ENCODE measurements around the gene ELOVL3. TPM values are rescaled to one million over a fixed set of nuclear protein-coding genes. Genes with fewer than 3 reads are reported as not detected.
"Not testable (repeated sequence)": the region's sequence is repeated elsewhere in the genome, so short reads cannot be mapped to it uniquely, and the experiment has no call there.

The ELOVL3 gene
- total RNA-seq, 1 experiment from 2014 or later: 1.2 TPM

DNA sequence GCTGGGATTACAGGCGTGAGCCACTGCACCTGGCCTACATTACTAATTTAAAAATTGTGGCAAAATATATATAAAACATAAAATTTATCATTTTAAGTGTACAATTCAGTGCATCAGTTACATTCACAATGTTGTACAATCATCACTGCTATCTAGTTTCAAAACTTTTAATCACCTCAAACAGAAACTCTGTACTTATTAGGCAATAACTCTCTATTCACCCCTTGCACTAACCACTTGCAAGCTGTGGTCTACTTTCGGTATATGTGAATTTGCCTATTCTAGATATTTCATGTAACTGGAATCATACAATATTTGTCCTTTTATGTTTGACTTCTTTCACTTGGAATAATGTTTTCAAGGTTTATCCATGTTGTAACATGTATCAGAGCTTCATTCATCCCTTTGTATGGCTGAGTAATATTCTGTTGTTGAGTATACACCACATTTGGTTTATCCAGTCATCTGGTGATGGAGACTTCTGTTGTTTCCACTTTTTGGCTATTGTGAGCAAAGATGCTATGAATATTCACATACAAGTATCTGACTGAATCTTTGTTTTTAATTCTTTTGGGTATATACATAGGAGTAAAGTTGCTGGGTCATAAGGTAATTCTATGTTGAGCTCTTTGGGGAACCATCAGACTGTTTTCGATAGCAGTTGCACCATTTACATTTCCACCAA, 14.3 kb upstream of the ELOVL3 start:
- Histone ChIP-seq H3K27me3 (ENCODE audit: control insufficient read depth, insufficient read depth, low read length) (no peaks in the 10 kb centered on the region; the same call in 1 of the 2 replicates), H3K4me1 (ENCODE audit: control insufficient read depth, insufficient read depth, low read length) (no peaks in the 10 kb centered on the region; the same call in 1 of the 2 replicates), H3K4me3 (ENCODE audit: low read depth in 2 of 2, low read length in 2 of 2) (no peak overlapping the region), H3K9me3 (ENCODE audit: control insufficient read depth, insufficient read depth, low read depth, low read length) (no peaks in the 10 kb centered on the region), H3K36me3 (ENCODE audit: control insufficient read depth, insufficient read depth, low read length) (no peaks in the 10 kb centered on the region), H3K27ac (ENCODE audit: low read length) (no peak overlapping the region)
- BruUV-seq (replicated peaks): no TSS peak
- in situ Hi-C loops (cut with HindIII; ENCODE audit: low pct_unique_long_range_greater_than_20kb, low sequenced_read_pairs) (no loop called here), intact Hi-C loops (cut with micrococcal nuclease; ENCODE audit: unreplicated experiment) (no loop called here)
- no peak for TF ChIP-seq SIN3A (IDR thresholded peaks at IDR 0.05; ENCODE audit: borderline replicate concordance, insufficient read depth, low read depth, low read length)
- no peak for TF ChIP-seq REST (IDR thresholded peaks at IDR 0.05; ENCODE audit: insufficient read depth in 1 of 2, low read depth in 2 of 2, low read length in 1 of 2)
- TF ChIP-seq, protein P1, sequence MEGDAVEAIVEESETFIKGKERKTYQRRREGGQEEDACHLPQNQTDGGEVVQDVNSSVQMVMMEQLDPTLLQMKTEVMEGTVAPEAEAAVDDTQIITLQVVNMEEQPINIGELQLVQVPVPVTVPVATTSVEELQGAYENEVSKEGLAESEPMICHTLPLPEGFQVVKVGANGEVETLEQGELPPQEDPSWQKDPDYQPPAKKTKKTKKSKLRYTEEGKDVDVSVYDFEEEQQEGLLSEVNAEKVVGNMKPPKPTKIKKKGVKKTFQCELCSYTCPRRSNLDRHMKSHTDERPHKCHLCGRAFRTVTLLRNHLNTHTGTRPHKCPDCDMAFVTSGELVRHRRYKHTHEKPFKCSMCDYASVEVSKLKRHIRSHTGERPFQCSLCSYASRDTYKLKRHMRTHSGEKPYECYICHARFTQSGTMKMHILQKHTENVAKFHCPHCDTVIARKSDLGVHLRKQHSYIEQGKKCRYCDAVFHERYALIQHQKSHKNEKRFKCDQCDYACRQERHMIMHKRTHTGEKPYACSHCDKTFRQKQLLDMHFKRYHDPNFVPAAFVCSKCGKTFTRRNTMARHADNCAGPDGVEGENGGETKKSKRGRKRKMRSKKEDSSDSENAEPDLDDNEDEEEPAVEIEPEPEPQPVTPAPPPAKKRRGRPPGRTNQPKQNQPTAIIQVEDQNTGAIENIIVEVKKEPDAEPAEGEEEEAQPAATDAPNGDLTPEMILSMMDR (IDR thresholded peaks at IDR 0.05): no peak
- no peak for TF ChIP-seq TCF7L2 (IDR thresholded peaks at IDR 0.05; ENCODE audit: low read depth, low read length)
- no peak for TF ChIP-seq POLR2AphosphoS5 (IDR thresholded peaks at IDR 0.05; ENCODE audit: low read depth, low read length)
- DNase-seq (ENCODE audit: low read depth, low spot score) (no peak), ATAC-seq (no peak)
- ChIA-PET POLR2A (interaction anchor here (0.6 kb wide), 1 partner anchor 491 kb away, joined by 3 read pairs; no protein-coding TSS in a partner anchor), CTCF (no interaction called here)

DNA sequence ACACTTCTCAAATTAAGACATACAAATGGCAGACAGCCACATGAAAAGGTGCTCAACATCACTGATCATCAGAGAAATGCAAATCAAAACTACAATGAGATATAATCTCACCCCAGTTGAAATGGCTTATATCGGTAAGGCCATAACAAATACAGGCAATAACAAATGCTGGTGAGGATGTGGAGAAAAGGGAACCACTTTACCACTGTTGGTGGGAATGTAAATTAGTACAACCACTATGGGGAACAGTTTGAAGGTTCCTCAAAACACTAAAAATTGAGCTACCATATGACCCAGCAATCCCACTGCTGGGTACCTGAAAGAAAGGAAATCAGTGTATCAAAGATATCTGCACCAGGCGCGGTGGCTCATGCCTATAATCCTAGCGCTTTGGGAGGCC, 12.5 kb upstream of the ELOVL3 start:
- intact Hi-C loops (cut with micrococcal nuclease; ENCODE audit: unreplicated experiment): not testable (repeated sequence)

DNA sequence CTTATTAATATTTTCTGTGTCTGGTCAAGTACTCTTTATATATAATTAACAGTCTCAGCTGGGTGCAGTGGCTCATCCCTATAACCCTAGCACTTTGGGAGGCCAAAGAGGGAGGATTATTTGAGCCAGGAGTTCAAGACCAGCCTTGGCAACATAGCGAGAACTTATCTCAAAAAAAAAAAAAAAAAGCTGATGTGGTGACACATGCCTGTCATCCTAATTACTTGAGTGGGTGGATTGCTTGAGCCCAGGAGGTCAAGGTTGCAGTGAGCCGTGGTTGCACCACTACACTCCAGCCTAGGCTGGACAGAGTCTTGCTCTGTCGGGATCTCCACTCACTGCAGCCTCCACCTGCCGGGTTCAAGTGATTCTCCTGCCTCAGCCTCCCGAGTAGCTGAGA, 6.7 kb upstream of the ELOVL3 start:
- no peak overlapping the region for H3K27ac ChIP-seq (ENCODE audit: low read length)
- H3K4me3 ChIP-seq (ENCODE audit: low read depth in 2 of 2, low read length in 2 of 2): no peak overlapping the region
- no peaks in the 10 kb centered on the region for H3K9me3 ChIP-seq (ENCODE audit: control insufficient read depth, insufficient read depth, low read depth, low read length)
- BruUV-seq (replicated peaks): no TSS peak
- CTCF ChIA-PET: interaction anchor here (0.6 kb wide), 1 partner anchor 768 kb away, joined by 4 read pairs; no protein-coding TSS in a partner anchor
- H3K4me1 ChIP-seq (ENCODE audit: control insufficient read depth, insufficient read depth, low read length): no peaks in the 10 kb centered on the region
- intact Hi-C loops (cut with micrococcal nuclease; ENCODE audit: unreplicated experiment): no loop called here
- POLR2A ChIA-PET: interaction anchor here (0.6 kb wide), 3 partner anchors 29 to 288 kb away, joined by 5 to 7 read pairs (median 5); no protein-coding TSS in a partner anchor
- H3K27me3 ChIP-seq (ENCODE audit: control insufficient read depth, insufficient read depth, low read length): peaks cover 4% of the 10 kb centered on the region; the same call in 1 of the 2 replicates
- TF ChIP-seq TCF7L2 (IDR thresholded peaks at IDR 0.05; ENCODE audit: low read depth, low read length): no peak
- no peak for TF ChIP-seq SIN3A (IDR thresholded peaks at IDR 0.05; ENCODE audit: borderline replicate concordance, insufficient read depth, low read depth, low read length)
- no peak for TF ChIP-seq REST (IDR thresholded peaks at IDR 0.05; ENCODE audit: insufficient read depth in 1 of 2, low read depth in 2 of 2, low read length in 1 of 2)
- no peak for TF ChIP-seq POLR2AphosphoS5 (IDR thresholded peaks at IDR 0.05; ENCODE audit: low read depth, low read length)
- TF ChIP-seq, protein P1 (IDR thresholded peaks at IDR 0.05): no peak
- no peak for ATAC-seq
- H3K36me3 ChIP-seq (ENCODE audit: control insufficient read depth, insufficient read depth, low read length): no peaks in the 10 kb centered on the region
- DNase-seq (ENCODE audit: low read depth, low spot score): no peak
- in situ Hi-C loops (cut with HindIII; ENCODE audit: low pct_unique_long_range_greater_than_20kb, low sequenced_read_pairs): no loop called here

More for the DNA sequence above, 12.5 kb upstream of the ELOVL3 start:
- H3K9me3 ChIP-seq (ENCODE audit: control insufficient read depth, insufficient read depth, low read depth, low read length); CTCF ChIA-PET; H3K4me1 ChIP-seq (ENCODE audit: control insufficient read depth, insufficient read depth, low read length); in situ Hi-C loops (cut with HindIII; ENCODE audit: low pct_unique_long_range_greater_than_20kb, low sequenced_read_pairs); H3K27me3 ChIP-seq (ENCODE audit: control insufficient read depth, insufficient read depth, low read length); DNase-seq (ENCODE audit: low read depth, low spot score); BruUV-seq (replicated peaks); H3K4me3 ChIP-seq (ENCODE audit: low read depth in 2 of 2, low read length in 2 of 2); ATAC-seq; H3K36me3 ChIP-seq (ENCODE audit: control insufficient read depth, insufficient read depth, low read length); H3K27ac ChIP-seq (ENCODE audit: low read length): not testable (repeated sequence)
- POLR2A ChIA-PET: interaction anchor here (0.7 kb wide), 1 partner anchor 44 kb away, joined by 5 read pairs; no protein-coding TSS in a partner anchor

All from Panc1 (cell line).